Mammary epithelial cell (primary cell): ENCODE data around the gene PCDHA10.

Source experiments
- EZH2 ChIP-seq: IDR thresholded peaks from 2 replicates; pipeline ENCODE4 v1.6.1; 2012; ENCODE audit warnings: low read length, inconsistent platforms, borderline replicate concordance
- TF ChIP-seq, protein P1 (sequence below), 2 donors: IDR thresholded peaks in 1 of 2; conservative IDR thresholded peaks in 1 of 2; 2 replicates each; pipeline ENCODE4 v1.5.1; 2011 to 2012; ENCODE audit warnings: inconsistent platforms in 2 of 2, low read length in 2 of 2, mild to moderate bottlenecking in 2 of 2, control low read depth in 1 of 2, low read depth in 1 of 2; ENCODE audit not compliant: insufficient read depth in 1 of 2; ENCODE audit errors: extremely low read depth in 1 of 2

DNA sequence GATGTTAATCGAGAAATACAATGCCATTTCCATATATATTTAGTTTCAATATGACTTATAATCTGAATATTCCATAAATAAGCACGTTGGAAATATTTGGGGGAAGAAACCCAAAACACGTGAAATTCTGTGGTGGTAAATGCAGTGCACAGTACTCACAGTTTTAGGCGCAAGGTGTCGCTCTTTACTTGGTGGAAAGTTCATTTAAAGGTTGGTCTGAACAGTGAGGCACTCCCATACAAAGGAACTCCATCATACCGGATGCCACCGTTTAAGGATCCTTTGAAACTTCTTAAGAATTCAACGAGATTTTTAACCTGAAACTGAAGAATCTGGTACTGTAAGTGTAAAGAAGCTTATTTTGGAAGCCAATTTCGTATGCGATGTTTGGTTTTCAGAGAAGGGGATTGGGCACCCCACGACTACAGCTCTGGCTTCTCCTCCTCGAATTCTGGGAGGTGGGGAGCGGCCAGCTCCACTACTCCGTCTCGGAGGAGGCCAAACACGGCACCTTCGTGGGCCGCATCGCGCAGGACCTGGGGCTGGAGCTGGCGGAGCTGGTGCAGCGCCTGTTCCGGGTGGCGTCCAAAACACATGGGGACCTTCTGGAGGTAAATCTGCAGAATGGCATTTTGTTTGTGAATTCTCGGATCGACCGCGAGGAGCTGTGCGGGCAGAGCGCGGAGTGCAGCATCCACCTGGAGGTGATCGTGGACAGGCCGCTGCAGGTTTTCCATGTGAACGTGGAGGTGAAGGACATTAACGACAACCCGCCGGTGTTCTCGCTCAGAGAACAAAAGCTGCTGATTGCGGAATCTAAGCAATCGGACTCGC lies 13.2 kb downstream of the PCDHA10 start, which contains the start of gene PCDHA11:
- TF ChIP-seq, protein P1, sequence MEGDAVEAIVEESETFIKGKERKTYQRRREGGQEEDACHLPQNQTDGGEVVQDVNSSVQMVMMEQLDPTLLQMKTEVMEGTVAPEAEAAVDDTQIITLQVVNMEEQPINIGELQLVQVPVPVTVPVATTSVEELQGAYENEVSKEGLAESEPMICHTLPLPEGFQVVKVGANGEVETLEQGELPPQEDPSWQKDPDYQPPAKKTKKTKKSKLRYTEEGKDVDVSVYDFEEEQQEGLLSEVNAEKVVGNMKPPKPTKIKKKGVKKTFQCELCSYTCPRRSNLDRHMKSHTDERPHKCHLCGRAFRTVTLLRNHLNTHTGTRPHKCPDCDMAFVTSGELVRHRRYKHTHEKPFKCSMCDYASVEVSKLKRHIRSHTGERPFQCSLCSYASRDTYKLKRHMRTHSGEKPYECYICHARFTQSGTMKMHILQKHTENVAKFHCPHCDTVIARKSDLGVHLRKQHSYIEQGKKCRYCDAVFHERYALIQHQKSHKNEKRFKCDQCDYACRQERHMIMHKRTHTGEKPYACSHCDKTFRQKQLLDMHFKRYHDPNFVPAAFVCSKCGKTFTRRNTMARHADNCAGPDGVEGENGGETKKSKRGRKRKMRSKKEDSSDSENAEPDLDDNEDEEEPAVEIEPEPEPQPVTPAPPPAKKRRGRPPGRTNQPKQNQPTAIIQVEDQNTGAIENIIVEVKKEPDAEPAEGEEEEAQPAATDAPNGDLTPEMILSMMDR (conservative IDR thresholded peaks at IDR 0.05 in 1 of 2, IDR thresholded peaks at IDR 0.05 in 1 of 2; ENCODE audit: extremely low read depth in 1 of 2, insufficient read depth in 1 of 2, low read depth in 1 of 2, low read length in 2 of 2): peak; percentile 48 to 61
- no peak for TF ChIP-seq EZH2
